ENCODE data around the gene PKD1. TPM values are rescaled to one million over a fixed set of nuclear protein-coding genes. Genes with fewer than 3 reads are reported as not detected.

PKD1 gene
- total RNA-seq, 5 donors from 2014 or later (not counting 1 experiment from before 2014, with no cell fraction given) = 99.4 to 152 (median 137) TPM

- H3K4me1 ChIP-seq (ENCODE audit: control insufficient read depth in 1 of 2, extremely low read depth in 1 of 2, insufficient read depth in 2 of 2, low read length in 2 of 2) = peaks cover 0 to 3% of the 10 kb centered on the region in 2 experiments
- WGBS (ENCODE audit: insufficient coverage) = 96% methylated on average over 23 of the region's 23 CpGs
- H3K36me3 Mint-ChIP-seq = peaks cover 14% of the 10 kb centered on the region
- ChIA-PET POLR2A (no interaction called here), CTCF (no interaction called here)
- H3K27ac Mint-ChIP-seq = no peak overlapping the region
- no peaks in the 10 kb centered on the region for H3K4me1 Mint-ChIP-seq
- H3K4me3 ChIP-seq (ENCODE audit: control insufficient read depth in 1 of 2, extremely low read depth in 1 of 2, low read length in 1 of 2) = no peak overlapping the region
- no peak overlapping the region for H3K4me3 Mint-ChIP-seq
- DNase-seq = no peak
- peaks cover 23 to 28% of the 10 kb centered on the region in 2 donors for H3K36me3 ChIP-seq (ENCODE audit: control insufficient read depth in 2 of 2, extremely low read depth in 1 of 2, insufficient read depth in 1 of 2, low read length in 1 of 2)
- no peak for ATAC-seq (replicated peaks in 1 of 4)
- no peaks in the 10 kb centered on the region for H3K9me3 ChIP-seq
- no peaks in the 10 kb centered on the region for H3K9me3 Mint-ChIP-seq
- no peaks in the 10 kb centered on the region for H3K27me3 Mint-ChIP-seq
- no peak overlapping the region for H3K27ac ChIP-seq (ENCODE audit: low read length)
- H3K27me3 ChIP-seq (replicated peaks in 1 of 2; ENCODE audit: control insufficient read depth in 2 of 2, extremely low read depth in 1 of 2, insufficient read depth in 2 of 2, low read length in 1 of 2) = no peaks in the 10 kb centered on the region
These were observed 40.3 kb upstream of the PKD1 start for GRCh38 chr16:2176047-2176446.

GRCh38 chr16:2175454-2175853 is 39.8 kb upstream of the PKD1 start:
- H3K36me3 ChIP-seq (ENCODE audit: control insufficient read depth in 2 of 2, extremely low read depth in 1 of 2, insufficient read depth in 1 of 2, low read length in 1 of 2) = peaks cover 23 to 28% of the 10 kb centered on the region in 2 donors
- H3K27me3 Mint-ChIP-seq = no peaks in the 10 kb centered on the region
- no peak overlapping the region for H3K4me3 ChIP-seq (ENCODE audit: control insufficient read depth in 1 of 2, extremely low read depth in 1 of 2, low read length in 1 of 2)
- H3K9me3 Mint-ChIP-seq = no peaks in the 10 kb centered on the region
- ATAC-seq (replicated peaks in 1 of 4) (no peak), DNase-seq (no peak)
- H3K4me1 Mint-ChIP-seq = no peaks in the 10 kb centered on the region
- H3K27ac ChIP-seq (ENCODE audit: low read length) = no peak overlapping the region
- H3K27ac Mint-ChIP-seq = no peak overlapping the region
- ChIA-PET CTCF (no interaction called here), POLR2A (no interaction called here)
- no peaks in the 10 kb centered on the region for H3K9me3 ChIP-seq
- WGBS (ENCODE audit: insufficient coverage) = 97% methylated on average over 8 of the region's 10 CpGs
- H3K27me3 ChIP-seq (replicated peaks in 1 of 2; ENCODE audit: control insufficient read depth in 2 of 2, extremely low read depth in 1 of 2, insufficient read depth in 2 of 2, low read length in 1 of 2) = no peaks in the 10 kb centered on the region
- peaks cover 14% of the 10 kb centered on the region for H3K36me3 Mint-ChIP-seq
- no peak overlapping the region for H3K4me3 Mint-ChIP-seq
- peaks cover 0 to 3% of the 10 kb centered on the region in 2 experiments for H3K4me1 ChIP-seq (ENCODE audit: control insufficient read depth in 1 of 2, extremely low read depth in 1 of 2, insufficient read depth in 2 of 2, low read length in 2 of 2)

GRCh38 chr16:2174396-2175131 is 38.9 kb upstream of the PKD1 start:
- peaks cover 14% of the 10 kb centered on the region for H3K36me3 Mint-ChIP-seq
- Histone ChIP-seq H3K27ac (ENCODE audit: low read length) (no peak overlapping the region), H3K27me3 (replicated peaks in 1 of 2; ENCODE audit: control insufficient read depth in 2 of 2, extremely low read depth in 1 of 2, insufficient read depth in 2 of 2, low read length in 1 of 2) (no peaks in the 10 kb centered on the region), H3K4me1 (ENCODE audit: control insufficient read depth in 1 of 2, extremely low read depth in 1 of 2, insufficient read depth in 2 of 2, low read length in 2 of 2) (peaks cover 0 to 3% of the 10 kb centered on the region in 2 experiments), H3K9me3 (no peaks in the 10 kb centered on the region), H3K36me3 (ENCODE audit: control insufficient read depth in 2 of 2, extremely low read depth in 1 of 2, insufficient read depth in 1 of 2, low read length in 1 of 2) (peaks cover 23 to 28% of the 10 kb centered on the region in 2 donors), H3K4me3 (ENCODE audit: control insufficient read depth in 1 of 2, extremely low read depth in 1 of 2, low read length in 1 of 2) (no peak overlapping the region)
- H3K27me3 Mint-ChIP-seq = no peaks in the 10 kb centered on the region
- ATAC-seq (replicated peaks in 1 of 4) = no peak
- no peak overlapping the region for H3K4me3 Mint-ChIP-seq
- no peak overlapping the region for H3K27ac Mint-ChIP-seq
- whole genome bisulfite sequencing (ENCODE audit: insufficient coverage) = 99% methylated on average over 18 of the region's 21 CpGs
- DNase-seq = no peak
- H3K4me1 Mint-ChIP-seq = no peaks in the 10 kb centered on the region
- ChIA-PET POLR2A (no interaction called here), CTCF (no interaction called here)
- H3K9me3 Mint-ChIP-seq = no peaks in the 10 kb centered on the region

GRCh38 chr16:2173916-2174315 is 38.2 kb upstream of the PKD1 start:
- ChIA-PET CTCF (no interaction called here), POLR2A (no interaction called here)
- DNase-seq (no peak), ATAC-seq (replicated peaks in 1 of 4) (no peak)
- no peaks in the 10 kb centered on the region for H3K9me3 ChIP-seq
- 100% methylated on average over 3 of the region's 4 CpGs for WGBS (ENCODE audit: insufficient coverage)
- no peak overlapping the region for H3K27ac ChIP-seq (ENCODE audit: low read length)
- Mint-ChIP-seq H3K9me3 (no peaks in the 10 kb centered on the region), H3K4me3 (no peak overlapping the region), H3K4me1 (no peaks in the 10 kb centered on the region), H3K27me3 (no peaks in the 10 kb centered on the region), H3K27ac (no peak overlapping the region), H3K36me3 (peaks cover 14% of the 10 kb centered on the region)
- no peak overlapping the region for H3K4me3 ChIP-seq (ENCODE audit: control insufficient read depth in 1 of 2, extremely low read depth in 1 of 2, low read length in 1 of 2)
- peaks cover 23 to 28% of the 10 kb centered on the region in 2 donors for H3K36me3 ChIP-seq (ENCODE audit: control insufficient read depth in 2 of 2, extremely low read depth in 1 of 2, insufficient read depth in 1 of 2, low read length in 1 of 2)
- no peaks in the 10 kb centered on the region for H3K4me1 ChIP-seq (ENCODE audit: control insufficient read depth in 1 of 2, extremely low read depth in 1 of 2, insufficient read depth in 2 of 2, low read length in 2 of 2)
- H3K27me3 ChIP-seq (replicated peaks in 1 of 2; ENCODE audit: control insufficient read depth in 2 of 2, extremely low read depth in 1 of 2, insufficient read depth in 2 of 2, low read length in 1 of 2) = no peaks in the 10 kb centered on the region

- Histone ChIP-seq H3K27me3 (replicated peaks in 1 of 2; ENCODE audit: control insufficient read depth in 2 of 2, extremely low read depth in 1 of 2, insufficient read depth in 2 of 2, low read length in 1 of 2) (no peaks in the 10 kb centered on the region), H3K4me3 (ENCODE audit: control insufficient read depth in 1 of 2, extremely low read depth in 1 of 2, low read length in 1 of 2) (no peak overlapping the region), H3K36me3 (ENCODE audit: control insufficient read depth in 2 of 2, extremely low read depth in 1 of 2, insufficient read depth in 1 of 2, low read length in 1 of 2) (peaks cover 28 to 32% of the 10 kb centered on the region in 2 donors), H3K27ac (ENCODE audit: low read length) (no peak overlapping the region), H3K9me3 (no peaks in the 10 kb centered on the region), H3K4me1 (ENCODE audit: control insufficient read depth in 1 of 2, extremely low read depth in 1 of 2, insufficient read depth in 2 of 2, low read length in 2 of 2) (no peaks in the 10 kb centered on the region)
- POLR2A ChIA-PET = no interaction called here
- Mint-ChIP-seq H3K27ac (no peak overlapping the region), H3K27me3 (no peaks in the 10 kb centered on the region), H3K9me3 (no peaks in the 10 kb centered on the region), H3K36me3 (peaks cover 14% of the 10 kb centered on the region), H3K4me1 (no peaks in the 10 kb centered on the region), H3K4me3 (no peak overlapping the region)
- DNase-seq = no peak
- 97% methylated on average over 11 of the region's 14 CpGs for WGBS (ENCODE audit: insufficient coverage)
- CTCF ChIA-PET = interaction anchor here in 1 of 2 donors (0.5 kb wide), 1 partner anchor 14 kb away, joined by 8 read pairs; no protein-coding TSS in a partner anchor
- no peak for ATAC-seq (replicated peaks in 1 of 4)
These were observed 37.7 kb upstream of the PKD1 start for GRCh38 chr16:2173366-2173765.

- no peak overlapping the region for H3K4me3 ChIP-seq (ENCODE audit: control insufficient read depth in 1 of 2, extremely low read depth in 1 of 2, low read length in 1 of 2)
- no peak for ATAC-seq (replicated peaks in 1 of 4)
- H3K27ac ChIP-seq (ENCODE audit: low read length) = no peak overlapping the region
- Mint-ChIP-seq H3K27me3 (no peaks in the 10 kb centered on the region), H3K9me3 (no peaks in the 10 kb centered on the region), H3K4me3 (no peak overlapping the region), H3K4me1 (no peaks in the 10 kb centered on the region), H3K36me3 (peaks cover 14% of the 10 kb centered on the region), H3K27ac (no peak overlapping the region)
- no peaks in the 10 kb centered on the region for H3K4me1 ChIP-seq (ENCODE audit: control insufficient read depth in 1 of 2, extremely low read depth in 1 of 2, insufficient read depth in 2 of 2, low read length in 2 of 2)
- H3K36me3 ChIP-seq (ENCODE audit: control insufficient read depth in 2 of 2, extremely low read depth in 1 of 2, insufficient read depth in 1 of 2, low read length in 1 of 2) = peaks cover 29 to 37% of the 10 kb centered on the region in 2 donors
- H3K27me3 ChIP-seq (replicated peaks in 1 of 2; ENCODE audit: control insufficient read depth in 2 of 2, extremely low read depth in 1 of 2, insufficient read depth in 2 of 2, low read length in 1 of 2) = no peaks in the 10 kb centered on the region
- CTCF ChIA-PET = interaction anchor here in 1 of 2 donors (0.5 kb wide), 1 partner anchor 14 kb away, joined by 8 read pairs; no protein-coding TSS in a partner anchor
- POLR2A ChIA-PET = no interaction called here
- 94% methylated on average over 24 of the region's 29 CpGs for WGBS (ENCODE audit: insufficient coverage)
- H3K9me3 ChIP-seq = no peaks in the 10 kb centered on the region
- DNase-seq = no peak
These were observed 37.1 kb upstream of the PKD1 start for GRCh38 chr16:2172688-2173335.

Measured in T-cell (primary cell).